Osteoblast (primary cell): Measurements from ENCODE around the gene RIN3. TPM values are rescaled to one million over a fixed set of nuclear protein-coding genes. Genes with fewer than 3 reads are reported as not detected.

Experiments used
- DNase-seq: peaks from one replicate; pipeline ENCODE4 v3.0.0; 2011; ENCODE audit warnings: low spot score, mixed read lengths; ENCODE audit not compliant: insufficient read length; ENCODE audit errors: missing footprints
- H2AFZ ChIP-seq: 2 replicates; pipeline ENCODE4 v1.6.0; 2011; ENCODE audit warnings: mild to moderate bottlenecking, low read length
- H3K27ac ChIP-seq: 2 replicates; pipeline ENCODE4 v1.5.1; 2011; ENCODE audit warnings: mild to moderate bottlenecking, low read depth, low read length, moderate library complexity
- H3K27me3 ChIP-seq: 2 replicates; pipeline ENCODE4 v1.6.0; 2012; ENCODE audit warnings: mild to moderate bottlenecking, control low read depth, inconsistent platforms, low read length, moderate library complexity; ENCODE audit not compliant: insufficient read depth
- H3K36me3 ChIP-seq: 2 replicates; pipeline ENCODE4 v1.5.1; 2011; ENCODE audit warnings: mild to moderate bottlenecking, low read length, control low read depth, moderate library complexity; ENCODE audit not compliant: insufficient read depth
- H3K4me1 ChIP-seq: 2 replicates; pipeline ENCODE4 v1.5.1; 2011; ENCODE audit warnings: mild to moderate bottlenecking, low read length, control low read depth, moderate library complexity; ENCODE audit not compliant: insufficient read depth
- H3K4me2 ChIP-seq: 2 replicates; pipeline ENCODE4 v1.6.0; 2011; ENCODE audit warnings: mild to moderate bottlenecking, low read length; ENCODE audit not compliant: insufficient read depth
- H3K4me3 ChIP-seq: fragments of 200-600 bp; sonication (generic); 3 replicates; pipeline ENCODE4 v1.5.1; 2012; ENCODE audit warnings: mild to moderate bottlenecking, low read length, inconsistent platforms; ENCODE audit not compliant: insufficient read depth
- H3K79me2 ChIP-seq: 2 replicates; pipeline ENCODE4 v1.6.0; 2012; ENCODE audit warnings: mild to moderate bottlenecking, low read length, control low read depth, inconsistent platforms; ENCODE audit not compliant: insufficient read depth
- H3K9me3 ChIP-seq: 2 replicates; pipeline ENCODE4 v1.5.1; 2011; ENCODE audit warnings: low read depth, low read length, control low read depth
- H4K20me1 ChIP-seq: 2 replicates; pipeline ENCODE4 v1.6.0; 2012; ENCODE audit warnings: mild to moderate bottlenecking, low read length, control low read depth; ENCODE audit not compliant: insufficient read depth
- total RNA-seq: library from RNA; depleted of rRNA; stranded (reverse); fragments of >200 nt; gene quantifications from 2 replicates; pipeline ENCODE4 v1.2.3, GENCODE V29; 2012
- TF ChIP-seq, protein P1 (sequence below): IDR thresholded peaks from 2 replicates; pipeline ENCODE4 v1.5.1; 2011; ENCODE audit warnings: mild to moderate bottlenecking, low read depth, low read length, moderate library complexity; ENCODE audit errors: extremely low read depth

Gene RIN3
- total RNA-seq, 1 donor: 7.6 TPM

DNA sequence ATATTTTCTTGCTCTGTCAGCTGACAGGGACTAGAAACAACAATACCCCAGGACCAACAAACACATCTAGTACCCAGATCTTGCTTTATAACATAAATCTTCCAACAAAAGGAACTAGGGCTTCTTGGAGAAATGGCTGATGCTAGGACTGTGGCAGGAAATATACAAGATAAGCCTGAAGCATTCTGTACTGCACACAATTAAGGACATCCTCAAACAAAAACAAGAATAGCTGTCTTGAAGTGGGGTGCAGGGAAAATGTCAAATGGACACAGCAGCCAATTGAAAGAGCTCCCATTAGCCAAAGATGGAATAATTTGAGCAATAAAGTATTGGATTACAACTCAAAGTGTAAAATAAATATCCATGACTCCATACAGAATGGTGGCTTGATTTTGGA, 184.8 kb downstream of the RIN3 start:
- no peaks in the 10 kb centered on the region for H3K79me2 ChIP-seq
- no peaks in the 10 kb centered on the region for H3K36me3 ChIP-seq

DNA sequence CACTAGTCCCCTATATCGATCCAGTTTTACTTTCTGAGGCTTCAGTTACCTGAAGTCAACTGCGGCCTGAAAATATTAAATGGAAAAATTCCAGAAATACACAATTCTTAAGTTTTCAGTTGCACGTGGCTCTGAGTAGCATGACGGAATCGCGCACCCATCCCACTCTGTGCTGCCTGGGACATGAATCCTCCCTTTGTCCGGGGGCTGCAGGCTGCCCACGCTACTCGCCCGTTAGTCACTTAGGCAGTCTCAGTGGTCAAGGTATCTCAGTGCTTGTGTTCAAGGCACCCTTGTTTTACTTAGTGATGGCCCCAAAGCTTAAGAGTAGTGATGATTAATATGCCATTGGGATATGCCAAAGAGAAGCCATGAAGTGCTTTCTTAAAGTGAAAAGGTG, 188.2 kb downstream of the RIN3 start:
- Histone ChIP-seq H3K4me3 (no peak overlapping the region), H2AFZ (no peak overlapping the region), H3K4me2 (no peak overlapping the region), H3K36me3 (peaks cover 9% of the 10 kb centered on the region), H3K79me2 (no peaks in the 10 kb centered on the region), H4K20me1 (no peaks in the 10 kb centered on the region), H3K9me3 (no peaks in the 10 kb centered on the region), H3K4me1 (no peaks in the 10 kb centered on the region), H3K27ac (no peak overlapping the region), H3K27me3 (no peaks in the 10 kb centered on the region)
- TF ChIP-seq, protein P1, sequence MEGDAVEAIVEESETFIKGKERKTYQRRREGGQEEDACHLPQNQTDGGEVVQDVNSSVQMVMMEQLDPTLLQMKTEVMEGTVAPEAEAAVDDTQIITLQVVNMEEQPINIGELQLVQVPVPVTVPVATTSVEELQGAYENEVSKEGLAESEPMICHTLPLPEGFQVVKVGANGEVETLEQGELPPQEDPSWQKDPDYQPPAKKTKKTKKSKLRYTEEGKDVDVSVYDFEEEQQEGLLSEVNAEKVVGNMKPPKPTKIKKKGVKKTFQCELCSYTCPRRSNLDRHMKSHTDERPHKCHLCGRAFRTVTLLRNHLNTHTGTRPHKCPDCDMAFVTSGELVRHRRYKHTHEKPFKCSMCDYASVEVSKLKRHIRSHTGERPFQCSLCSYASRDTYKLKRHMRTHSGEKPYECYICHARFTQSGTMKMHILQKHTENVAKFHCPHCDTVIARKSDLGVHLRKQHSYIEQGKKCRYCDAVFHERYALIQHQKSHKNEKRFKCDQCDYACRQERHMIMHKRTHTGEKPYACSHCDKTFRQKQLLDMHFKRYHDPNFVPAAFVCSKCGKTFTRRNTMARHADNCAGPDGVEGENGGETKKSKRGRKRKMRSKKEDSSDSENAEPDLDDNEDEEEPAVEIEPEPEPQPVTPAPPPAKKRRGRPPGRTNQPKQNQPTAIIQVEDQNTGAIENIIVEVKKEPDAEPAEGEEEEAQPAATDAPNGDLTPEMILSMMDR: no peak
- DNase-seq: no peak

More for the DNA sequence above, 184.8 kb downstream of the RIN3 start:
- Histone ChIP-seq H3K9me3 (no peaks in the 10 kb centered on the region), H2AFZ (no peak overlapping the region), H3K4me3 (no peak overlapping the region), H3K4me1 (no peaks in the 10 kb centered on the region), H3K4me2 (no peak overlapping the region), H4K20me1 (no peaks in the 10 kb centered on the region), H3K27me3 (peaks cover 6% of the 10 kb centered on the region), H3K27ac (no peak overlapping the region)
- TF ChIP-seq, protein P1: no peak
- no peak for DNase-seq

DNA sequence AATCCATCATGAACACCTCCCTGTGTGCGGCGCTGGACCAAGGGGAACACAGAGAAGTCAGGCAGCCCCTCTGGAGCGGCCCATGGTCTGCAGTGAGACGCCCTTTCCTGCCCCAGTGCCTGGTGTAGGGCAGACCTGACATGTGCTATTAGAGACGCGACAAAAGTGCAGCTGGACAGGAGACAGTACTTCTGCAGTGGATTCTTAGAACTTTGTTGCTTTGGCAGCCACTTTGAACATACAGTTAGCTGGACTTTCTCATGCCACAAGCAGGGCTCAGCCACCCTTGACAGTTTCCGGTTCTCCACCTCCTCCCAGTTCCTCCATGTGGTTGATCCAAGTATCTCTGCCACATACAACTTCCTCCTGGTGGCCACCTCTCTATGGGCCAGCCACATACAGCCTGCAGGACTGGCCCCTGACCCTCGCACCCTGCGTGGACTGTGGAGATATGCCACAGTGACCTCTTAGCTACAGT, 188.9 kb downstream of the RIN3 start:
- TF ChIP-seq, protein P1: no peak
- H3K4me3 ChIP-seq: no peak overlapping the region
- no peak overlapping the region for H3K4me2 ChIP-seq
- H2AFZ ChIP-seq: no peak overlapping the region
- H3K4me1 ChIP-seq: no peaks in the 10 kb centered on the region
- no peaks in the 10 kb centered on the region for H4K20me1 ChIP-seq
- no peaks in the 10 kb centered on the region for H3K27me3 ChIP-seq
- DNase-seq: no peak
- H3K36me3 ChIP-seq: peaks cover 9% of the 10 kb centered on the region
- no peaks in the 10 kb centered on the region for H3K9me3 ChIP-seq
- no peaks in the 10 kb centered on the region for H3K79me2 ChIP-seq
- no peak overlapping the region for H3K27ac ChIP-seq

GRCh38 chr14:92703516-92703915, 189.9 kb downstream of the RIN3 start:
- Histone ChIP-seq H3K79me2 (no peaks in the 10 kb centered on the region), H3K4me3 (no peak overlapping the region), H3K36me3 (peaks cover 9% of the 10 kb centered on the region), H3K4me2 (no peak overlapping the region), H2AFZ (no peak overlapping the region), H3K4me1 (no peaks in the 10 kb centered on the region), H3K9me3 (no peaks in the 10 kb centered on the region), H3K27ac (no peak overlapping the region), H4K20me1 (no peaks in the 10 kb centered on the region), H3K27me3 (no peaks in the 10 kb centered on the region)
- TF ChIP-seq, protein P1: no peak
- DNase-seq: no peak
